Thyroid gland (tissue), 4 donors: ENCODE measurements around the gene CHDH. TPM values are rescaled to one million over a fixed set of nuclear protein-coding genes. Genes with fewer than 3 reads are reported as not detected.

Experiments
- DNase-seq, 2 donors: peaks; one replicate each; pipeline ENCODE4 v3.0.0-alpha.2; 2019
- H3K27ac ChIP-seq, 3 donors: fragments of 200-600 bp; sonication (generic); 1 replicate in 2 of 3; 2 replicates in 1 of 3; pipeline ENCODE4 v1.5.1; 2016 to 2019; ENCODE audit warnings: mild to moderate bottlenecking in 1 of 3, moderate library complexity in 1 of 3
- H3K27me3 ChIP-seq: fragments of 200-600 bp; sonication (generic); one replicate; pipeline ENCODE4 v1.5.1; 2019
- H3K36me3 ChIP-seq, 2 donors: fragments of 200-600 bp; sonication (generic); one replicate each; pipeline ENCODE4 v1.5.1; 2016 to 2019
- H3K4me1 ChIP-seq, 2 donors: fragments of 200-600 bp; sonication (generic); one replicate each; pipeline ENCODE4 v1.5.1; 2017 to 2019
- H3K4me3 ChIP-seq, 3 donors: fragments of 200-600 bp; sonication (generic); replicated peaks in 1 of 3; 1 replicate in 2 of 3; 2 replicates in 1 of 3; pipeline ENCODE4 v1.5.1; 2016; ENCODE audit warnings: mild to moderate bottlenecking in 1 of 3
- H3K9me3 ChIP-seq: fragments of 200-600 bp; sonication (generic); one replicate; pipeline ENCODE4 v1.5.1; 2017
- CTCF ChIP-seq, 6 experiments: fragments of 200-600 bp in 3 of 6; fragments of 450-650 bp in 3 of 6; sonication (generic) in 3 of 6; IDR thresholded peaks; one replicate each; pipeline ENCODE4 v1.5.1; 2016 to 2019; ENCODE audit warnings: antibody characterized with exemption in 6 of 6, mild to moderate bottlenecking in 2 of 6, inconsistent platforms in 1 of 6, moderate library complexity in 1 of 6
- POLR2A ChIP-seq, 2 donors: fragments of 450-650 bp; IDR thresholded peaks; one replicate each; pipeline ENCODE4 v1.6.1; 2017; ENCODE audit warnings: antibody characterized with exemption in 2 of 2, mild to moderate bottlenecking in 2 of 2, moderate library complexity in 1 of 2
- WGBS, 2 donors: methylation state at CpG; one replicate each; pipeline ENCODE4 v1.1.5; 2017; 5-methylcytosine and 5-hydroxymethylcytosine counted together
- intact Hi-C: fragments of 100-400 bp; cut with DNase I; formaldehyde crosslinking; loops from one replicate; pipeline ENCODE4 v1.15.1; 2023
- total RNA-seq, 4 donors: library from RNA; depleted of rRNA; stranded (reverse); fragments of >200 nt; gene quantifications; one replicate each; pipeline ENCODE4 v1.2.3, GENCODE V29; 2016

The CHDH gene
- total RNA-seq: 10 to 100 TPM in 2 of 4 donors, 1 to 10 TPM in 2; 4.7 to 26.9 (median 11.1) TPM

GRCh38 chr3:53846134-53846850, at the start of gene CHDH, which contains the start of gene IL17RB:
CHDH (minus strand) TSS chr3:53846419; CDS start chr3:53824008, 22,411 bp downstream.
IL17RB (plus strand) TSS chr3:53846568; CDS start chr3:53846589, 21 bp downstream.
- Histone ChIP-seq H3K36me3 (no peaks in the 10 kb centered on the region), H3K4me1 (peaks cover 24 to 37% of the 10 kb centered on the region in 2 donors), H3K9me3 (no peaks in the 10 kb centered on the region), H3K27ac (peak within 1 kb of the TSS; percentile 5 to 80 (median 75)), H3K4me3 (peak within 1 kb of the TSS; percentile 24 to 71 (median 59)), H3K27me3 (no peaks in the 10 kb centered on the region)
- peak in 1 of 2 donors; percentile 74 for TF ChIP-seq POLR2A (IDR thresholded peaks at IDR 0.05)
- no peak for TF ChIP-seq CTCF (IDR thresholded peaks at IDR 0.05)
- intact Hi-C loops: no loop called here
- 6% methylated on average over 5 of the region's 91 CpGs; no CpG with 5 or more reads in 1 of the 2 donors for WGBS, 2 donors
- DNase-seq: peak; percentile 72 to 76

- Histone ChIP-seq H3K36me3 (peaks cover 0 to 2% of the 10 kb centered on the region in 2 donors), H3K4me3 (peak overlapping the region in 2 of 3 donors; percentile 38 to 85), H3K27ac (peak overlapping the region; percentile 91 to 93 (median 91)), H3K27me3 (no peaks in the 10 kb centered on the region), H3K4me1 (peaks cover 21 to 33% of the 10 kb centered on the region in 2 donors), H3K9me3 (no peaks in the 10 kb centered on the region)
- no peak for DNase-seq
- no peak for TF ChIP-seq POLR2A (IDR thresholded peaks at IDR 0.05)
- TF ChIP-seq CTCF (IDR thresholded peaks at IDR 0.05): no peak
- intact Hi-C loops: no loop called here
- 35 to 45% methylated on average over 4 of the region's 4 CpGs for WGBS, 2 donors
Measured at GRCh38 chr3:53892286-53892637, 46.0 kb upstream of the CHDH start.

- peak within 1 kb of the TSS; percentile 38 to 85 (median 85) for H3K4me3 ChIP-seq
- WGBS, 2 donors: 1 to 2% methylated on average over 6 to 24 of the region's 73 CpGs
- no peaks in the 10 kb centered on the region for H3K9me3 ChIP-seq
- peaks cover 0 to 2% of the 10 kb centered on the region in 2 donors for H3K36me3 ChIP-seq
- TF ChIP-seq POLR2A (IDR thresholded peaks at IDR 0.05): peak; percentile 70 to 97
- TF ChIP-seq CTCF (IDR thresholded peaks at IDR 0.05): no peak
- intact Hi-C loops: no loop called here
- peak; percentile 100 for DNase-seq
- peaks cover 21 to 33% of the 10 kb centered on the region in 2 donors for H3K4me1 ChIP-seq
- H3K27me3 ChIP-seq: no peaks in the 10 kb centered on the region
- H3K27ac ChIP-seq: peak within 1 kb of the TSS; percentile 91 to 93 (median 91)
Measured at GRCh38 chr3:53891497-53892285, 45.5 kb upstream of the CHDH start, which contains the start of gene SELENOK. SELENOK (minus strand) TSS chr3:53891859.

- intact Hi-C loops: no loop called here
- peak in 1 of 2 donors; percentile 23 for DNase-seq
- Histone ChIP-seq H3K9me3 (no peaks in the 10 kb centered on the region), H3K4me1 (peaks cover 21 to 33% of the 10 kb centered on the region in 2 donors), H3K36me3 (peaks cover 3 to 5% of the 10 kb centered on the region in 2 donors), H3K27ac (peak overlapping the region; percentile 61 to 93 (median 91)), H3K4me3 (peak overlapping the region; percentile 38 to 85 (median 85)), H3K27me3 (no peaks in the 10 kb centered on the region)
- WGBS, 2 donors: 3% methylated on average over 21 of the region's 21 CpGs
- TF ChIP-seq POLR2A (IDR thresholded peaks at IDR 0.05) (no peak), CTCF (IDR thresholded peaks at IDR 0.05) (no peak)
Measured at GRCh38 chr3:53890726-53891475, 44.7 kb upstream of the CHDH start.
